HepG2 (cell line): ENCODE data around the gene TMEM143. TPM values are rescaled to one million over a fixed set of nuclear protein-coding genes. Genes with fewer than 3 reads are reported as not detected.
A peak's percentile ranks its signal among the peaks of the same experiment; 100 is the strongest.

Experiments
- AKNA ChIP-seq: sonication (generic); formaldehyde crosslinking; IDR thresholded peaks from 2 replicates; pipeline ENCODE4 v1.4.0; 2020; ENCODE audit warnings: missing genetic modification reagents, borderline replicate concordance
- ARHGAP35 ChIP-seq: sonication (generic); formaldehyde crosslinking; IDR thresholded peaks from 2 replicates; pipeline ENCODE4 v1.9.0; 2022; ENCODE audit warnings: mild to moderate bottlenecking, inconsistent platforms, moderate library complexity, missing genetic modification reagents, borderline replicate concordance
- ATAD3A ChIP-seq: sonication (generic); formaldehyde crosslinking; IDR thresholded peaks from 2 replicates; pipeline ENCODE4 v1.4.0; 2020; ENCODE audit warnings: missing genetic modification reagents
- ATF4 ChIP-seq, 2 experiments: fragments of 450-650 bp in 1 of 2; sonication (generic) in 1 of 2; formaldehyde crosslinking; IDR thresholded peaks; 2 replicates each; pipeline versions ENCODE4 v1.5.0 to v1.8.0; 2020 to 2022; ENCODE audit warnings: mild to moderate bottlenecking in 1 of 2, missing genetic modification reagents in 1 of 2
- GLI4 ChIP-seq: sonication (generic); formaldehyde crosslinking; IDR thresholded peaks from 2 replicates; pipeline ENCODE4 v1.5.1; 2020; ENCODE audit warnings: missing genetic modification reagents, mild to moderate bottlenecking, moderate library complexity, borderline replicate concordance
- KMT2B ChIP-seq: IDR thresholded peaks from 2 replicates; pipeline ENCODE4 v1.6.1; 2016; ENCODE audit warnings: missing genetic modification reagents, missing compliant biosample characterization
- MEF2D ChIP-seq: sonication (generic); formaldehyde crosslinking; IDR thresholded peaks from 2 replicates; pipeline ENCODE4 v1.5.1; 2020; ENCODE audit warnings: mild to moderate bottlenecking, missing genetic modification reagents
- MEIS2 ChIP-seq: sonication (generic); formaldehyde crosslinking; IDR thresholded peaks from 2 replicates; pipeline ENCODE4 v1.9.0; 2021; ENCODE audit warnings: mild to moderate bottlenecking, missing genetic modification reagents
- ONECUT2 ChIP-seq: sonication (generic); formaldehyde crosslinking; IDR thresholded peaks from 2 replicates; pipeline ENCODE4 v1.4.0; 2020; ENCODE audit warnings: missing genetic modification reagents
- POLR2AphosphoS2 ChIP-seq: IDR thresholded peaks from 2 replicates; pipeline ENCODE4 v1.6.1; 2011; ENCODE audit warnings: low read depth, low read length, improper control_type of control experiment
- UBTF ChIP-seq: sonication (generic); formaldehyde crosslinking; IDR thresholded peaks from 2 replicates; pipeline ENCODE4 v1.4.0; 2020; ENCODE audit warnings: mild to moderate bottlenecking, missing genetic modification reagents
- ZBTB3 ChIP-seq: sonication (generic); formaldehyde crosslinking; IDR thresholded peaks from 2 replicates; pipeline ENCODE4 v1.4.0; 2020; ENCODE audit warnings: low read depth, mild to moderate bottlenecking, moderate library complexity, missing genetic modification reagents, borderline replicate concordance
- ZNF138 ChIP-seq: sonication (generic); formaldehyde crosslinking; IDR thresholded peaks from 2 replicates; pipeline ENCODE4 v1.5.0; 2020; ENCODE audit warnings: mild to moderate bottlenecking, low read depth, missing genetic modification reagents
- ZNF274 ChIP-seq: sonication (generic); formaldehyde crosslinking; IDR thresholded peaks from 2 replicates; pipeline ENCODE4 v1.5.1; 2020; ENCODE audit warnings: mild to moderate bottlenecking, missing genetic modification reagents
- ZNF275 ChIP-seq: sonication (generic); formaldehyde crosslinking; IDR thresholded peaks from 2 replicates; pipeline ENCODE4 v1.8.0; 2022; ENCODE audit warnings: missing genetic modification reagents, mild to moderate bottlenecking, inconsistent platforms, borderline replicate concordance
- ZNF317 ChIP-seq: sonication (generic); formaldehyde crosslinking; IDR thresholded peaks from 2 replicates; pipeline ENCODE4 v1.5.0; 2020; ENCODE audit warnings: mild to moderate bottlenecking, missing genetic modification reagents
- ZNF432 ChIP-seq: sonication (generic); formaldehyde crosslinking; IDR thresholded peaks from 2 replicates; pipeline ENCODE4 v1.5.0; 2020; ENCODE audit warnings: missing genetic modification reagents, mild to moderate bottlenecking, borderline replicate concordance
- ZNF468 ChIP-seq: sonication (generic); formaldehyde crosslinking; IDR thresholded peaks from 2 replicates; pipeline ENCODE4 v1.8.0; 2022; ENCODE audit warnings: mild to moderate bottlenecking, moderate library complexity, missing genetic modification reagents
- polyA plus RNA-seq, 8 experiments: library from polyadenylated mRNA; depleted of rRNA in 3 of 8; stranded (reverse) in 7 of 8; unstranded in 1 of 8; fragments of >200 nt; fragmentation: Illumina TruSeq in 4 of 8; extraction: Trizol in 4 of 8; gene quantifications; 2 replicates each; pipeline versions ENCODE4 v1.2.1 to v1.2.3, GENCODE V29; 2011 to 2016; ENCODE audit warnings: low read depth in 4 of 8, missing spikeins in 1 of 8, mixed read lengths in 1 of 8; ENCODE audit not compliant: insufficient read depth in 1 of 8
- total RNA-seq, 5 experiments: library from RNA; depleted of rRNA; stranded (reverse); fragments of >200 nt; fragmentation: Illumina TruSeq; extraction: Trizol; gene quantifications; 2 replicates each; pipeline ENCODE4 v1.2.3, GENCODE V29; 2016; ENCODE audit warnings: low read depth in 1 of 5

Gene TMEM143
- total and polyA plus RNA-seq, 2 of the 13 experiments (the other 11 are each of a cell fraction or from before 2014, with no cell fraction given), result 7.7 to 11.3 TPM

GRCh38 chr19:48390188-48391099 is 26.7 kb upstream of the TMEM143 start (continued):
- TF ChIP-seq ZNF138 (CRISPR knock-in tag) (no peak), MEF2D (no peak), ZNF468 (no peak), ONECUT2 (no peak), MEIS2 (CRISPR knock-in tag) (no peak), KMT2B (CRISPR knock-in tag) (no peak), POLR2AphosphoS2 (no peak), ATAD3A (CRISPR knock-in tag) (peak; percentile 93), ARHGAP35 (CRISPR knock-in tag) (no peak), ZNF432 (no peak), ATF4 (CRISPR knock-in tag; IDR thresholded peaks at IDR 0.05) (no peak; a peak in 1 of 4 replicates), ZNF274 (CRISPR knock-in tag) (peak; percentile 17; the same call in 1 of the 2 replicates), GLI4 (CRISPR knock-in tag) (no peak), AKNA (CRISPR knock-in tag) (no peak; the same call in 1 of the 2 replicates), ZNF275 (no peak), ZNF317 (CRISPR knock-in tag) (no peak), ZBTB3 (CRISPR knock-in tag) (0 out of 2 replicates have a peak, but pooled peaks have one; percentile 41), UBTF (peak; percentile 100)
